H9 (cell line): ENCODE data around the gene BIRC3. TPM values are rescaled to one million over a fixed set of nuclear protein-coding genes. Genes with fewer than 3 reads are reported as not detected.

Experiments used
- DNase-seq: peaks from one replicate; pipeline ENCODE4 v3.0.0-alpha.2; 2017
- H2AFZ ChIP-seq: one replicate; pipeline ENCODE4 v1.6.1; 2013; ENCODE audit warnings: mild to moderate bottlenecking, low read length, control low read depth, moderate library complexity
- H2AK5ac ChIP-seq: 2 replicates; pipeline ENCODE4 v1.6.1; 2013; ENCODE audit warnings: low read length, control low read depth, mixed read lengths; ENCODE audit not compliant: insufficient read length
- H2BK120ac ChIP-seq: one replicate; pipeline ENCODE4 v1.6.1; 2013; ENCODE audit warnings: low read depth, mild to moderate bottlenecking, low read length, control low read depth, inconsistent platforms; ENCODE audit not compliant: poor library complexity, severe bottlenecking
- H2BK12ac ChIP-seq: 2 replicates; pipeline ENCODE4 v1.6.1; 2013; ENCODE audit warnings: low read length, control low read depth, mixed read lengths, low read depth; ENCODE audit not compliant: insufficient read length
- H2BK15ac ChIP-seq: 2 replicates; pipeline ENCODE4 v1.6.1; 2013; ENCODE audit warnings: low read depth, low read length, control low read depth
- H2BK20ac ChIP-seq: one replicate; pipeline ENCODE4 v1.6.1; 2013; ENCODE audit warnings: low read depth, mild to moderate bottlenecking, low read length, control low read depth, inconsistent platforms; ENCODE audit not compliant: poor library complexity, severe bottlenecking
- H2BK5ac ChIP-seq: 2 replicates; pipeline ENCODE4 v1.6.1; 2013; ENCODE audit warnings: low read length, control low read depth, mixed read lengths; ENCODE audit not compliant: insufficient read length
- H3K14ac ChIP-seq: 2 replicates; pipeline ENCODE4 v1.6.1; 2013; ENCODE audit warnings: low read length, control low read depth; ENCODE audit not compliant: insufficient read depth
- H3K18ac ChIP-seq: 2 replicates; pipeline ENCODE4 v1.6.1; 2013; ENCODE audit warnings: low read depth, mild to moderate bottlenecking, mixed read lengths, low read length, control low read depth; ENCODE audit not compliant: insufficient read length
- H3K23ac ChIP-seq: 2 replicates; pipeline ENCODE4 v1.6.1; 2013; ENCODE audit warnings: low read length, control low read depth, mixed read lengths, low read depth; ENCODE audit not compliant: insufficient read length
- H3K23me2 ChIP-seq: 2 replicates; pipeline ENCODE4 v1.6.1; 2013; ENCODE audit warnings: low read depth, mild to moderate bottlenecking, mixed read lengths, low read length, control low read depth; ENCODE audit not compliant: insufficient read length, poor library complexity, severe bottlenecking
- H3K27ac ChIP-seq: 2 replicates; pipeline ENCODE4 v1.5.1; 2013; ENCODE audit warnings: low read length, control low read depth, mixed read lengths, low read depth; ENCODE audit not compliant: insufficient read length
- H3K27me3 ChIP-seq: 2 replicates; pipeline ENCODE4 v1.6.1; 2013; ENCODE audit warnings: low read length, control low read depth, inconsistent platforms; ENCODE audit not compliant: insufficient read depth
- H3K4ac ChIP-seq: 2 replicates; pipeline ENCODE4 v1.6.1; 2013; ENCODE audit warnings: low read depth, mild to moderate bottlenecking, control low read depth, inconsistent platforms, low read length, moderate library complexity
- H3K4me1 ChIP-seq: 2 replicates; pipeline ENCODE4 v1.6.1; 2013; ENCODE audit warnings: low read length, control low read depth, inconsistent platforms; ENCODE audit not compliant: insufficient read depth
- H3K4me2 ChIP-seq: 2 replicates; pipeline ENCODE4 v1.6.1; 2013; ENCODE audit warnings: low read length, control low read depth, mixed read lengths; ENCODE audit not compliant: insufficient read length, insufficient read depth
- H3K56ac ChIP-seq: 2 replicates; pipeline ENCODE4 v1.6.1; 2013; ENCODE audit warnings: low read depth, mild to moderate bottlenecking, mixed read lengths, low read length, control low read depth; ENCODE audit not compliant: insufficient read length
- H3K79me1 ChIP-seq: 2 replicates; pipeline ENCODE4 v1.6.1; 2013; ENCODE audit warnings: low read depth, mild to moderate bottlenecking, moderate library complexity, low read length, control low read depth, inconsistent platforms; ENCODE audit not compliant: insufficient read depth, poor library complexity, severe bottlenecking
- H3K79me2 ChIP-seq: 2 replicates; pipeline ENCODE4 v1.6.1; 2013; ENCODE audit warnings: low read length, control low read depth, inconsistent platforms; ENCODE audit not compliant: insufficient read depth
- H3K9ac ChIP-seq: 2 replicates; pipeline ENCODE4 v1.6.1; 2013; ENCODE audit warnings: low read length, control low read depth, mixed read lengths; ENCODE audit not compliant: insufficient read length; ENCODE audit errors: extremely low read depth
- H3K9me3 ChIP-seq: one replicate; pipeline ENCODE4 v1.6.1; 2013; ENCODE audit warnings: low read depth, low read length, inconsistent platforms; ENCODE audit not compliant: control insufficient read depth
- H3T11ph ChIP-seq: one replicate; pipeline ENCODE4 v1.6.1; 2013; ENCODE audit warnings: mild to moderate bottlenecking, low read length, control low read depth, inconsistent platforms
- H4K20me1 ChIP-seq: one replicate; pipeline ENCODE4 v1.6.1; 2013; ENCODE audit not compliant: control insufficient read depth, insufficient read length, insufficient read depth
- H4K5ac ChIP-seq: 2 replicates; pipeline ENCODE4 v1.6.1; 2013; ENCODE audit warnings: low read depth, mild to moderate bottlenecking, mixed read lengths, low read length, control low read depth; ENCODE audit not compliant: insufficient read length
- H4K8ac ChIP-seq: replicated peaks from 2 replicates; pipeline ENCODE4 v1.6.1; 2013; ENCODE audit warnings: low read length, control low read depth, mixed read lengths, low read depth; ENCODE audit not compliant: insufficient read length
- H4K91ac ChIP-seq: 2 replicates; pipeline ENCODE4 v1.6.1; 2013; ENCODE audit warnings: low read depth, mild to moderate bottlenecking, moderate library complexity, mixed read lengths, low read length, control low read depth; ENCODE audit not compliant: insufficient read length
- H3K27ac Mint-ChIP-seq, 3 experiments: 2 replicates in 2 of 3; 3 replicates in 1 of 3; pipeline ENCODE4 v1.8.0; 2020 to 2021; ENCODE audit warnings: mixed read lengths in 3 of 3, mild to moderate bottlenecking in 1 of 3, moderate library complexity in 1 of 3
- H3K27me3 Mint-ChIP-seq: 2 replicates; pipeline ENCODE4 v1.8.0; 2021; ENCODE audit warnings: low read depth, mild to moderate bottlenecking, moderate library complexity, mixed read lengths
- H3K36me3 Mint-ChIP-seq, 3 experiments: 2 replicates in 2 of 3; 3 replicates in 1 of 3; pipeline ENCODE4 v1.8.0; 2020 to 2021; ENCODE audit warnings: low read depth in 3 of 3, mixed read lengths in 3 of 3; ENCODE audit not compliant: insufficient read depth in 1 of 3
- H3K4me1 Mint-ChIP-seq, 2 experiments: 2 replicates each; pipeline ENCODE4 v1.8.0; 2020; ENCODE audit warnings: mixed read lengths in 2 of 2
- H3K4me3 Mint-ChIP-seq, 2 experiments: 2 replicates in 1 of 2; 3 replicates in 1 of 2; pipeline ENCODE4 v1.8.0; 2020 to 2021; ENCODE audit warnings: mild to moderate bottlenecking in 2 of 2, mixed read lengths in 2 of 2, moderate library complexity in 1 of 2
- H3K9me3 Mint-ChIP-seq, 2 experiments: 2 replicates in 1 of 2; 3 replicates in 1 of 2; pipeline ENCODE4 v1.8.0; 2020; ENCODE audit warnings: mild to moderate bottlenecking in 2 of 2, mixed read lengths in 2 of 2, moderate library complexity in 1 of 2
- CTCF ChIP-seq: fragments of 200-600 bp; sonication (generic); conservative IDR thresholded peaks from 3 replicates; pipeline ENCODE4 v1.8.0; 2021; ENCODE audit warnings: antibody characterized with exemption, mild to moderate bottlenecking
- WGBS: extraction: QIAGEN DNeasy Blood & Tissue Kit; methylation state at CpG from one replicate; pipeline ENCODE4 v1.1.7; 2013; ENCODE audit warnings: missing lambda C conversion rate, low lambda C conversion rate, mixed read lengths; ENCODE audit not compliant: insufficient read length; ENCODE audit errors: extremely low coverage; 5-methylcytosine and 5-hydroxymethylcytosine counted together
- total RNA-seq: library from RNA; stranded (reverse); gene quantifications from 2 replicates; pipeline ENCODE4 v1.2.1, GENCODE V29; 2021

Gene BIRC3
- total RNA-seq, 1 experiment from 2014 or later: 0.04 TPM

DNA sequence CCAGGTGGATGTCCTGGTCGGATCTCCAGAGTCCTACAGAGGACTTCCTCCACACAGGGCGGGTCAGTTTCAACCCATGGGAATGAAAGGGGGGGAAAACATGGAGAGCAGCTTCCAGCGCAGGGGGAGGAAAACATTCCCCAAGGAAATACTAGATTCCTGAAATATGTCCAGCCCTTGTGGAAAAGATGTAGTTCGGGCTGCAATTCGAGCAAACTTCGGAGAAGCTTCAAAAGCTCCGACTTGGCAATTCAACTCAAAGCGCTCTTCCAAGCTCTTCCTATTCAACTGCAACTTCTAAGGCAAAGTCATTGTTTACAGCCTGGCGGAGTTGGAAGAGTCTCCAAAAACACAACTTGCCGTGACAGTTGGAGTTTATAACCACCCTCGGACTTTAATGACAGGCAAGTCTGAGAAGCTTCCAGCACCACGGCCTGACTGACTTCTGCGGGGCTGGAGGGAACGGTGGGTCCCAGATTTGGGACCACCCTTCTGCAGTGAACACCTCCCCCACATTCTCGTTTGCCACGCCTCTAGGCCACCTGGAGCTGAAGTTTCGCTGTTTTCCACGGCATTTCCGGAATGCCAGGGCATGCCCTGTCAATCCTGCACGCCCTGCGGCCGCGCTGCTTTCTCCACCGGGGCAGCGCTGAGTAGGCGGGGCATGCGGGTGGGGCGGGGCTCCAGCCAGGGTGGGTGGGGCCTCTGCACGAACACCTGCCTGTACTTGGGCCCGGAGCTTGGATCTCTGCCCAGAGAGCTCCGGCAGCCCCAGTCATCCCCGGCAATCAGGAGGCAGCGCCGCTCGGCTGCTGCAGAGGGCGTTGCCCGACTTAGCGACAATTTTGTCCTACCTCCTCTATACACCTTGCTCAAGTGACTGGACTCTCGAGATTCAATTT, 49.0 kb upstream of the BIRC3 start:
- no peaks in the 10 kb centered on the region for H4K20me1 ChIP-seq
- no peaks in the 10 kb centered on the region; a peak in 1 of 7 replicates for H3K36me3 Mint-ChIP-seq
- H3K4me1 Mint-ChIP-seq: peaks cover 22 to 28% of the 10 kb centered on the region in 2 experiments
- H3T11ph ChIP-seq: no peak overlapping the region
- no peak overlapping the region for H2BK20ac ChIP-seq
- peaks cover 14% of the 10 kb centered on the region for H3K27me3 Mint-ChIP-seq
- H3K18ac ChIP-seq: peak overlapping the region; percentile 33
- H3K9me3 ChIP-seq: no peaks in the 10 kb centered on the region
- H3K4me3 Mint-ChIP-seq: peak overlapping the region; percentile 67 to 68
- no peak overlapping the region for H2AK5ac ChIP-seq
- H3K27ac Mint-ChIP-seq: peak overlapping the region in 1 of 3 experiments; percentile 16; a peak in 1 of 7 replicates
- no peak overlapping the region for H4K5ac ChIP-seq
- H3K23me2 ChIP-seq: peaks cover 10% of the 10 kb centered on the region
- no peak overlapping the region for H3K4ac ChIP-seq
- no peak overlapping the region for H4K91ac ChIP-seq
- peak overlapping the region; percentile 90 for H2BK12ac ChIP-seq
- peak overlapping the region; percentile 75 for H3K4me2 ChIP-seq
- no peak overlapping the region for H2BK120ac ChIP-seq
- H4K8ac ChIP-seq: no peak overlapping the region
- no peak overlapping the region for H3K9ac ChIP-seq
- peak overlapping the region; percentile 63 for H2AFZ ChIP-seq
- peak; percentile 72 for TF ChIP-seq CTCF
- no peak overlapping the region for H2BK5ac ChIP-seq
- no peak overlapping the region for H3K56ac ChIP-seq
- no peak overlapping the region for H3K14ac ChIP-seq
- WGBS: no CpG with 5 or more reads among the region's 39 CpGs
- H3K23ac ChIP-seq: no peak overlapping the region
- no peaks in the 10 kb centered on the region for H3K79me2 ChIP-seq
- H3K79me1 ChIP-seq: no peaks in the 10 kb centered on the region
- H3K27ac ChIP-seq: no peak overlapping the region
- no peaks in the 10 kb centered on the region; the same call in 1 of the 2 replicates for H3K4me1 ChIP-seq
- no peak overlapping the region for H2BK15ac ChIP-seq
- H3K27me3 ChIP-seq: no peaks in the 10 kb centered on the region
- H3K9me3 Mint-ChIP-seq: no peaks in the 10 kb centered on the region
- peak; percentile 97 for DNase-seq
